OCI-LY3 (cell line): ENCODE measurements around the gene RAB9B.

Experiments
- EZH2phosphoT487 ChIP-seq: fragments of 200-600 bp; shearing (Covaris generic); IDR thresholded peaks from 2 replicates; pipeline ENCODE4 v1.6.1; 2018; ENCODE audit warnings: antibody characterized with exemption, mixed run types, low read depth
- TF ChIP-seq, protein P1 (sequence below): fragments of 200-600, 300-600 bp; sonication (generic); IDR thresholded peaks from 2 replicates; pipeline ENCODE4 v1.5.1; 2014; ENCODE audit warnings: antibody characterized with exemption, low read length, low read depth

DNA sequence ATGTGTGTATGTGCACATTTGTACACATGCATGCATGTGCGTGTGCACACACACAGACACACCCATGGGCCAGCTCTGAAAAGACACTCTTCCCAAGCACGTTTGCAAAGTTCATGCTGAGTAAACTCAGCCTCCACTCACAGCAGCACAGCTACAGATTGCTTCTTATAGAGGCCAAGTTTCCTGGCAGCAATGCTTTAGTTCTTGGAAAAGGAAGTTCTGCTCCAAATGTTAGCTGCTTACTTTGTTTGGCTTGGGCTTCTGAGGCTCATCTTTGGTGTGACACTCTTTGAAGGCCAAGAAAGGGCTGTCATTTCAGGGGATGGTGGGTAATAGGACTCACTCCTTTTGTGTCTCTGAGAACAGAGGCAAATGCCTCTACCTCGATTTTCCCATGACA lies 48.9 kb downstream of the RAB9B start:
- TF ChIP-seq, protein P1, sequence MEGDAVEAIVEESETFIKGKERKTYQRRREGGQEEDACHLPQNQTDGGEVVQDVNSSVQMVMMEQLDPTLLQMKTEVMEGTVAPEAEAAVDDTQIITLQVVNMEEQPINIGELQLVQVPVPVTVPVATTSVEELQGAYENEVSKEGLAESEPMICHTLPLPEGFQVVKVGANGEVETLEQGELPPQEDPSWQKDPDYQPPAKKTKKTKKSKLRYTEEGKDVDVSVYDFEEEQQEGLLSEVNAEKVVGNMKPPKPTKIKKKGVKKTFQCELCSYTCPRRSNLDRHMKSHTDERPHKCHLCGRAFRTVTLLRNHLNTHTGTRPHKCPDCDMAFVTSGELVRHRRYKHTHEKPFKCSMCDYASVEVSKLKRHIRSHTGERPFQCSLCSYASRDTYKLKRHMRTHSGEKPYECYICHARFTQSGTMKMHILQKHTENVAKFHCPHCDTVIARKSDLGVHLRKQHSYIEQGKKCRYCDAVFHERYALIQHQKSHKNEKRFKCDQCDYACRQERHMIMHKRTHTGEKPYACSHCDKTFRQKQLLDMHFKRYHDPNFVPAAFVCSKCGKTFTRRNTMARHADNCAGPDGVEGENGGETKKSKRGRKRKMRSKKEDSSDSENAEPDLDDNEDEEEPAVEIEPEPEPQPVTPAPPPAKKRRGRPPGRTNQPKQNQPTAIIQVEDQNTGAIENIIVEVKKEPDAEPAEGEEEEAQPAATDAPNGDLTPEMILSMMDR, result no peak
- no peak for TF ChIP-seq EZH2phosphoT487
